Panc1 (cell line): ENCODE results near the gene SDCBP2.

ENCODE experiments used
- POLR2AphosphoS5 ChIP-seq: IDR thresholded peaks from 2 replicates; pipeline ENCODE4 v1.6.1; 2012; ENCODE audit warnings: mild to moderate bottlenecking, low read depth, low read length, moderate library complexity
- SIN3A ChIP-seq: IDR thresholded peaks from 2 replicates; pipeline ENCODE4 v1.6.1; 2012; ENCODE audit warnings: low read depth, mild to moderate bottlenecking, low read length, moderate library complexity, borderline replicate concordance; ENCODE audit not compliant: insufficient read depth
- TCF7L2 ChIP-seq: IDR thresholded peaks from 2 replicates; pipeline ENCODE4 v1.6.1; 2011; ENCODE audit warnings: mild to moderate bottlenecking, low read depth, low read length, inconsistent platforms
- TF ChIP-seq, protein P1 (sequence below): fragments of 450-650 bp; IDR thresholded peaks from 2 replicates; pipeline ENCODE4 v1.5.1; 2017; ENCODE audit warnings: mild to moderate bottlenecking
- TF ChIP-seq, protein P2 (sequence below), 2 experiments: IDR thresholded peaks; 2 replicates each; pipeline ENCODE4 v1.6.1; 2011 to 2012; ENCODE audit warnings: low read depth in 2 of 2, control low read depth in 1 of 2, low read length in 1 of 2, mild to moderate bottlenecking in 1 of 2, moderate library complexity in 1 of 2; ENCODE audit not compliant: insufficient read depth in 1 of 2

DNA sequence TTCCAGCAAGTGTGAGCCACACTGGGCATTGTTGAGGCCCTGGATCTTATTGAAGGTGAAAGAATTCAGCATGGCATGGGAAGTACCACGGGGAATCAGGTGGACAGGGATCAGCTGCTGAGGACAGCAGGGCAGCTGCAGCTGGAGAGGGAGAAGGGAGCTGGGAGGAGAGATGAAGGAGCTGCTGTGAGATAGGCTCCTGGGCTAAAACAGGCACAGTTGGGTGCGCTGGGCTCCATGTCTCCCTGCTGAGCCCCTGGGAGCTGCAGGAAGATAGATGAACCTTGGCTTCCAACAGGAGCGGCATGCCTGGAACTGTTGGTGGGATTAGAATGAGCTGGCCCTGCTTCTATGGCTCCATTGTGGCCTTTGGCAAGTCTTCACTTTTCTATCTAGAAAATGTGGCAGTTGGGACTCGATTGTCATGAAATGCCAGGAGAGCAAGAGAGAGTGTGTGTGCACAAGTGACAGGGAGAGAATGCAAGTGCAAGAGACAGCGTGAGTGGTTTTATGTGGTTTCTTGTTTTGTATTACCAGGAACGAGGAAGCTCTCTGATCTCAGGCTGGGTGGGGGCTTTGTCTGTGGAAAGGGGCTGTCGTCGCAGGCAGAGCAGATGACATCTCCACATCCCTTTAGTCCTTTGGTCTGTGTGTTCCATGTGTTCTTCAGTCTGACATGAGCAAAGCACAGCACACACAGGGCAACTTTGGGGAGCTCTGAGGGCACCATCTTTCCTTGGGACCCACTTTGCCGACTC is 42.5 kb downstream of the SDCBP2 start:
- TF ChIP-seq POLR2AphosphoS5 = no peak
- TF ChIP-seq, protein P1, sequence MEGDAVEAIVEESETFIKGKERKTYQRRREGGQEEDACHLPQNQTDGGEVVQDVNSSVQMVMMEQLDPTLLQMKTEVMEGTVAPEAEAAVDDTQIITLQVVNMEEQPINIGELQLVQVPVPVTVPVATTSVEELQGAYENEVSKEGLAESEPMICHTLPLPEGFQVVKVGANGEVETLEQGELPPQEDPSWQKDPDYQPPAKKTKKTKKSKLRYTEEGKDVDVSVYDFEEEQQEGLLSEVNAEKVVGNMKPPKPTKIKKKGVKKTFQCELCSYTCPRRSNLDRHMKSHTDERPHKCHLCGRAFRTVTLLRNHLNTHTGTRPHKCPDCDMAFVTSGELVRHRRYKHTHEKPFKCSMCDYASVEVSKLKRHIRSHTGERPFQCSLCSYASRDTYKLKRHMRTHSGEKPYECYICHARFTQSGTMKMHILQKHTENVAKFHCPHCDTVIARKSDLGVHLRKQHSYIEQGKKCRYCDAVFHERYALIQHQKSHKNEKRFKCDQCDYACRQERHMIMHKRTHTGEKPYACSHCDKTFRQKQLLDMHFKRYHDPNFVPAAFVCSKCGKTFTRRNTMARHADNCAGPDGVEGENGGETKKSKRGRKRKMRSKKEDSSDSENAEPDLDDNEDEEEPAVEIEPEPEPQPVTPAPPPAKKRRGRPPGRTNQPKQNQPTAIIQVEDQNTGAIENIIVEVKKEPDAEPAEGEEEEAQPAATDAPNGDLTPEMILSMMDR = no peak
- TF ChIP-seq, protein P2, sequence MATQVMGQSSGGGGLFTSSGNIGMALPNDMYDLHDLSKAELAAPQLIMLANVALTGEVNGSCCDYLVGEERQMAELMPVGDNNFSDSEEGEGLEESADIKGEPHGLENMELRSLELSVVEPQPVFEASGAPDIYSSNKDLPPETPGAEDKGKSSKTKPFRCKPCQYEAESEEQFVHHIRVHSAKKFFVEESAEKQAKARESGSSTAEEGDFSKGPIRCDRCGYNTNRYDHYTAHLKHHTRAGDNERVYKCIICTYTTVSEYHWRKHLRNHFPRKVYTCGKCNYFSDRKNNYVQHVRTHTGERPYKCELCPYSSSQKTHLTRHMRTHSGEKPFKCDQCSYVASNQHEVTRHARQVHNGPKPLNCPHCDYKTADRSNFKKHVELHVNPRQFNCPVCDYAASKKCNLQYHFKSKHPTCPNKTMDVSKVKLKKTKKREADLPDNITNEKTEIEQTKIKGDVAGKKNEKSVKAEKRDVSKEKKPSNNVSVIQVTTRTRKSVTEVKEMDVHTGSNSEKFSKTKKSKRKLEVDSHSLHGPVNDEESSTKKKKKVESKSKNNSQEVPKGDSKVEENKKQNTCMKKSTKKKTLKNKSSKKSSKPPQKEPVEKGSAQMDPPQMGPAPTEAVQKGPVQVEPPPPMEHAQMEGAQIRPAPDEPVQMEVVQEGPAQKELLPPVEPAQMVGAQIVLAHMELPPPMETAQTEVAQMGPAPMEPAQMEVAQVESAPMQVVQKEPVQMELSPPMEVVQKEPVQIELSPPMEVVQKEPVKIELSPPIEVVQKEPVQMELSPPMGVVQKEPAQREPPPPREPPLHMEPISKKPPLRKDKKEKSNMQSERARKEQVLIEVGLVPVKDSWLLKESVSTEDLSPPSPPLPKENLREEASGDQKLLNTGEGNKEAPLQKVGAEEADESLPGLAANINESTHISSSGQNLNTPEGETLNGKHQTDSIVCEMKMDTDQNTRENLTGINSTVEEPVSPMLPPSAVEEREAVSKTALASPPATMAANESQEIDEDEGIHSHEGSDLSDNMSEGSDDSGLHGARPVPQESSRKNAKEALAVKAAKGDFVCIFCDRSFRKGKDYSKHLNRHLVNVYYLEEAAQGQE (IDR thresholded peaks at IDR 0.05; ENCODE audit: insufficient read depth in 1 of 2, low read depth in 2 of 2, low read length in 1 of 2) = no peak
- no peak for TF ChIP-seq SIN3A
- no peak for TF ChIP-seq TCF7L2
